ENCODE measurements around the gene TBR1.

TBR1 gene

GRCh38 chr2:161400076-161400475 is 16.0 kb upstream of the TBR1 start:
- Mint-ChIP-seq H3K27ac (no peak overlapping the region), H3K4me1 (ENCODE audit: low read depth) (no peaks in the 10 kb centered on the region), H3K36me3 (ENCODE audit: low read depth) (peaks cover 38% of the 10 kb centered on the region), H3K27me3 (ENCODE audit: low read depth) (no peaks in the 10 kb centered on the region), H3K4me3 (no peak overlapping the region), H3K9me3 (no peaks in the 10 kb centered on the region)
- DNase-seq (ENCODE audit: low spot score) = no peak

GRCh38 chr2:161402297-161402696 is 13.8 kb upstream of the TBR1 start:
- Mint-ChIP-seq H3K36me3 (ENCODE audit: low read depth) (peaks cover 23% of the 10 kb centered on the region), H3K27me3 (ENCODE audit: low read depth) (no peaks in the 10 kb centered on the region), H3K27ac (no peak overlapping the region), H3K9me3 (no peaks in the 10 kb centered on the region), H3K4me1 (ENCODE audit: low read depth) (no peaks in the 10 kb centered on the region), H3K4me3 (no peak overlapping the region)
- DNase-seq (ENCODE audit: low spot score) = no peak

GRCh38 chr2:161406316-161406715 is 9.8 kb upstream of the TBR1 start:
- H3K9me3 Mint-ChIP-seq = no peaks in the 10 kb centered on the region
- H3K4me1 Mint-ChIP-seq (ENCODE audit: low read depth) = no peaks in the 10 kb centered on the region

GRCh38 chr2:161407597-161407996 is 8.5 kb upstream of the TBR1 start:
- Mint-ChIP-seq H3K36me3 (ENCODE audit: low read depth) (peaks cover 24% of the 10 kb centered on the region), H3K27me3 (ENCODE audit: low read depth) (no peaks in the 10 kb centered on the region), H3K4me3 (no peak overlapping the region)

More at GRCh38 chr2:161406316-161406715, 9.8 kb upstream of the TBR1 start:
- no peak for DNase-seq (ENCODE audit: low spot score)
- H3K36me3 Mint-ChIP-seq (ENCODE audit: low read depth) = peaks cover 20% of the 10 kb centered on the region
- H3K27ac Mint-ChIP-seq = no peak overlapping the region
- H3K4me3 Mint-ChIP-seq = no peak overlapping the region
- H3K27me3 Mint-ChIP-seq (ENCODE audit: low read depth) = no peaks in the 10 kb centered on the region

GRCh38 chr2:161409308-161409907 is 6.7 kb upstream of the TBR1 start:
- DNase-seq (ENCODE audit: low spot score) = no peak
- peaks cover 5% of the 10 kb centered on the region for H3K4me1 Mint-ChIP-seq (ENCODE audit: low read depth)
- no peak overlapping the region for H3K4me3 Mint-ChIP-seq
- H3K27ac Mint-ChIP-seq = no peak overlapping the region
- peaks cover 21% of the 10 kb centered on the region for H3K36me3 Mint-ChIP-seq (ENCODE audit: low read depth)
- peaks cover 7% of the 10 kb centered on the region for H3K27me3 Mint-ChIP-seq (ENCODE audit: low read depth)
- no peaks in the 10 kb centered on the region for H3K9me3 Mint-ChIP-seq

More at GRCh38 chr2:161407597-161407996, 8.5 kb upstream of the TBR1 start:
- no peak for DNase-seq (ENCODE audit: low spot score)
- H3K27ac Mint-ChIP-seq = no peak overlapping the region
- H3K9me3 Mint-ChIP-seq = no peaks in the 10 kb centered on the region
- peaks cover 3% of the 10 kb centered on the region for H3K4me1 Mint-ChIP-seq (ENCODE audit: low read depth)

GRCh38 chr2:161412346-161412745 is 3.8 kb upstream of the TBR1 start:
- peaks cover 33% of the 10 kb centered on the region for H3K27me3 Mint-ChIP-seq (ENCODE audit: low read depth)

GRCh38 chr2:161414042-161415033 is 1.8 kb upstream of the TBR1 start:
- Mint-ChIP-seq H3K9me3 (no peaks in the 10 kb centered on the region), H3K36me3 (ENCODE audit: low read depth) (peaks cover 21% of the 10 kb centered on the region), H3K27me3 (ENCODE audit: low read depth) (peaks cover 52% of the 10 kb centered on the region), H3K27ac (peak overlapping the region; percentile 34), H3K4me3 (peak overlapping the region; percentile 79), H3K4me1 (ENCODE audit: low read depth) (peaks cover 43% of the 10 kb centered on the region)
- DNase-seq (ENCODE audit: low spot score) = no peak

More at GRCh38 chr2:161412346-161412745, 3.8 kb upstream of the TBR1 start:
- no peak for DNase-seq (ENCODE audit: low spot score)
- Mint-ChIP-seq H3K27ac (no peak overlapping the region), H3K4me3 (no peak overlapping the region), H3K36me3 (ENCODE audit: low read depth) (peaks cover 24% of the 10 kb centered on the region), H3K9me3 (no peaks in the 10 kb centered on the region), H3K4me1 (ENCODE audit: low read depth) (peaks cover 28% of the 10 kb centered on the region)

GRCh38 chr2:161415034-161415986 is 787 bp upstream of the TBR1 start:
- no peaks in the 10 kb centered on the region for H3K9me3 Mint-ChIP-seq
- peaks cover 45% of the 10 kb centered on the region for H3K4me1 Mint-ChIP-seq (ENCODE audit: low read depth)
- H3K27ac Mint-ChIP-seq = no peak overlapping the region
- H3K4me3 Mint-ChIP-seq = peak overlapping the region; percentile 62
- DNase-seq (ENCODE audit: low spot score) = no peak
- H3K27me3 Mint-ChIP-seq (ENCODE audit: low read depth) = peaks cover 60% of the 10 kb centered on the region
- H3K36me3 Mint-ChIP-seq (ENCODE audit: low read depth) = peaks cover 20% of the 10 kb centered on the region

GRCh38 chr2:161416708-161417437 is 776 bp downstream of the TBR1 start:
- peak overlapping the region; percentile 62 for H3K4me3 Mint-ChIP-seq
- H3K36me3 Mint-ChIP-seq (ENCODE audit: low read depth) = peaks cover 12% of the 10 kb centered on the region
- H3K4me1 Mint-ChIP-seq (ENCODE audit: low read depth) = peaks cover 49% of the 10 kb centered on the region
- peak overlapping the region; percentile 22 for H3K27ac Mint-ChIP-seq
- peaks cover 76% of the 10 kb centered on the region for H3K27me3 Mint-ChIP-seq (ENCODE audit: low read depth)
- DNase-seq (ENCODE audit: low spot score) = no peak
- H3K9me3 Mint-ChIP-seq = no peaks in the 10 kb centered on the region

- Mint-ChIP-seq H3K36me3 (ENCODE audit: low read depth) (peaks cover 7% of the 10 kb centered on the region), H3K27ac (no peak overlapping the region), H3K4me3 (peak overlapping the region; percentile 18), H3K4me1 (ENCODE audit: low read depth) (peaks cover 47% of the 10 kb centered on the region), H3K27me3 (ENCODE audit: low read depth) (peaks cover 83% of the 10 kb centered on the region), H3K9me3 (no peaks in the 10 kb centered on the region)
- DNase-seq (ENCODE audit: low spot score) = no peak
These were observed 1.6 kb downstream of the TBR1 start for GRCh38 chr2:161417438-161418274.

- no peak for DNase-seq (ENCODE audit: low spot score)
- H3K27ac Mint-ChIP-seq = no peak overlapping the region
- peaks cover 7% of the 10 kb centered on the region for H3K36me3 Mint-ChIP-seq (ENCODE audit: low read depth)
- no peaks in the 10 kb centered on the region for H3K9me3 Mint-ChIP-seq
- peaks cover 50% of the 10 kb centered on the region for H3K4me1 Mint-ChIP-seq (ENCODE audit: low read depth)
- peaks cover 90% of the 10 kb centered on the region for H3K27me3 Mint-ChIP-seq (ENCODE audit: low read depth)
- H3K4me3 Mint-ChIP-seq = peak overlapping the region; percentile 31
These were observed 2.2 kb downstream of the TBR1 start for GRCh38 chr2:161418275-161418714.

Measured in T-helper 2 cell treated with Interferon-gamma antibody and Interleukin-4, amounts not matched to agents 5 μg/mL and 100 μg/mL, for 36 hours (primary cell).